ENCODE results near the gene NOX4. TPM values are rescaled to one million over a fixed set of nuclear protein-coding genes. Genes with fewer than 3 reads are reported as not detected.

Gene NOX4
- total and polyA plus RNA-seq, 2 donors (not counting 3 experiments of a cell fraction or from before 2014, with no cell fraction given), result 21.2 to 34.0 TPM

GRCh38 chr11:89477175-89477574, 14.0 kb downstream of the NOX4 start:
- Histone ChIP-seq H3K4me2 (ENCODE audit: insufficient read depth, low read length) (no peak overlapping the region), H3K9ac (replicated peaks; ENCODE audit: extremely low read depth, insufficient read depth, low read length) (no peak overlapping the region), H3K4me1 (ENCODE audit: control insufficient read depth, extremely low read depth, insufficient read depth, low read length) (no peaks in the 10 kb centered on the region), H3K9me3 (replicated peaks; ENCODE audit: control insufficient read depth, insufficient read depth, low read length) (no peaks in the 10 kb centered on the region), H3K27me3 (ENCODE audit: control insufficient read depth in 2 of 2, insufficient read depth in 2 of 2, low read length in 2 of 2) (no peaks in the 10 kb centered on the region), H3K79me2 (ENCODE audit: control insufficient read depth, insufficient read depth, low read length) (peaks cover 27% of the 10 kb centered on the region), H2AFZ (ENCODE audit: low read depth, low read length) (no peak overlapping the region), H3K36me3 (ENCODE audit: control insufficient read depth in 2 of 2, extremely low read depth in 1 of 2, insufficient read depth in 2 of 2, low read length in 2 of 2) (peaks cover 4 to 16% of the 10 kb centered on the region in 2 experiments), H4K20me1 (replicated peaks; ENCODE audit: control insufficient read depth, extremely low read depth, insufficient read depth, low read length) (no peaks in the 10 kb centered on the region), H3K27ac (ENCODE audit: insufficient read depth, low read depth, low read length) (no peak overlapping the region), H3K4me3 (replicated peaks in 1 of 3; ENCODE audit: insufficient read depth in 1 of 3, low read depth in 1 of 3, low read length in 3 of 3) (no peak overlapping the region), H3K9me1 (replicated peaks; ENCODE audit: control insufficient read depth, extremely low read depth, insufficient read depth, low read length) (no peaks in the 10 kb centered on the region)
- ChIA-PET CTCF (interaction anchor here (0.9 to 1.0 kb wide), 2 partner anchors 12 to 29 kb away, joined by 3 to 4 read pairs; no protein-coding TSS in a partner anchor), POLR2A (no interaction called here)
- TF ChIP-seq MYC (IDR thresholded peaks at IDR 0.05; ENCODE audit: low read depth, low read length) (no peak), CTCF (IDR thresholded peaks at IDR 0.05; ENCODE audit: extremely low read depth in 1 of 2, insufficient read depth in 1 of 2, low read depth in 1 of 2, low read length in 2 of 2) (no peak), POLR2A (IDR thresholded peaks at IDR 0.05; ENCODE audit: low read depth, low read length) (no peak), GATA2 (IDR thresholded peaks at IDR 0.05; ENCODE audit: insufficient read depth, insufficient read length, low read depth, low read length) (no peak), EZH2 (IDR thresholded peaks at IDR 0.05; ENCODE audit: borderline replicate concordance, low read depth, low read length, severe bottlenecking) (no peak), FOS (IDR thresholded peaks at IDR 0.05; ENCODE audit: borderline replicate concordance, insufficient read depth, low read length) (no peak), POLR2AphosphoS5 (IDR thresholded peaks at IDR 0.05; ENCODE audit: insufficient read depth, low read depth, low read length) (no peak), JUN (IDR thresholded peaks at IDR 0.05; ENCODE audit: borderline replicate concordance, insufficient read depth, insufficient read length, low read depth) (no peak)
- TF ChIP-seq, protein P1, sequence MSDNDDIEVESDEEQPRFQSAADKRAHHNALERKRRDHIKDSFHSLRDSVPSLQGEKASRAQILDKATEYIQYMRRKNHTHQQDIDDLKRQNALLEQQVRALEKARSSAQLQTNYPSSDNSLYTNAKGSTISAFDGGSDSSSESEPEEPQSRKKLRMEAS (IDR thresholded peaks at IDR 0.05; ENCODE audit: insufficient read depth, insufficient read length), result no peak
- no TSS peak for BruUV-seq (replicated peaks)
- FAIRE-seq (no peak), DNase-seq (ENCODE audit: low read depth, low spot score) (no peak)
- dilution Hi-C loops (cut with MboI; ENCODE audit: extremely low pct_ligation_motif_present, low sequenced_read_pairs), result no loop called here
- intact Hi-C loops (cut with micrococcal nuclease), result no loop called here
